Left lobe of liver (tissue), 2 donors: ENCODE data around the gene ANKRD33B. TPM values are rescaled to one million over a fixed set of nuclear protein-coding genes. Genes with fewer than 3 reads are reported as not detected.
"Not testable (repeated sequence)": the region's sequence is repeated elsewhere in the genome, so short reads cannot be mapped to it uniquely, and the experiment has no call there.

ENCODE experiments used
- ATAC-seq: fragments of 200-7000 bp; cut with Tn5 transposase; one replicate; pipeline ENCODE4 v1.9.1; 2020; ENCODE audit warnings: mild to moderate bottlenecking, moderate library complexity
- DNase-seq: peaks from one replicate; pipeline ENCODE4 v3.0.0-alpha.2; 2020; ENCODE audit warnings: low spot score
- total RNA-seq: library from RNA; stranded (reverse); gene quantifications from one replicate; pipeline ENCODE4 v1.2.1, GENCODE V29; 2021
- donor health status: DM: no; HTN: no; CAD: no; lungs with moderate emphysema.
- donor health status: DM: no; HTN: yes; CAD: no.

The ANKRD33B gene
- total RNA-seq, 1 donor from 2014 or later = 0.45 TPM

GRCh38 chr5:10556289-10556807 lies 7.5 kb upstream of the ANKRD33B start:
- ATAC-seq = no peak
- no peak for DNase-seq

DNA sequence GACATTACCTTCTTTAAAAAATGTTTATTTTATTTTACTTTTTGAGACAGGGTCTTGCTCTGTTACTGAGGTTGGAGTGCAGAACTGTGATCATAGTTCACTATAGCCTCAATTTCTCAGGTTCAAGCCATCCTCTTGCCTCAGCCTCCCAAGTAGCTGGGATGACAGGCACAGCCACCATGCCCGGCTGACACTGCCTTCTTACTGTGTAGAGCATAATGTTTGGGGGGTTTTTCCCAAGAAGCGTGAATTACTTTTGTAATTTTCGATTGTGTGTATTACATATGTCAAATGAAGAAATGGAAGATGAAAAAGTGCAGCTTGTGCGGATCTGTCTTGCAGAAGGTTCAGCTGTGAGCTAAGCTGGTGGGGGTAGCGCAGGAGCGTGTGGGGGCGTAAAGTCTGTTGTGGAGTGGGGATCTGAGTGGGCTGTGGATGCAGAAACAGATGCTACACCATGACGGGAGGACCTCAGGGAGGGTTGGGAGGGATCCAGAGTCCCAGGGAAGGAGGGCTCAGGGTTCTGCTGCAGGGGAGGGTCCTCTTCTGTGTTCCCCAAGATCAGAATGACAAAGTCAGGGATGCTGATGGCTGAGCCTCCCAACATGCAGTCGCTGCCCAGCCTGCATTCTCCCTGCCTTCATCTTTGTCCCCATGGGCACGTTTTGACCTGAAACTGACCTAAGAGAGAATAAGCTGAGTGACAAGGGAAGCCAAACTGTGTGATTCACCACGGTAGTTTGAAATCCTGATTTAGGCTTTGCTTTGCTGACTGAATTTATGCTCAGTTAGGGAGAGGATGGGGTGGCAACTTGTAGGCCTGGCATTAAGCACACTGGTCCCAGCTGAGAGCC lies 6.8 kb upstream of the ANKRD33B start:
- no peak for DNase-seq
- no peak for ATAC-seq

GRCh38 chr5:10559151-10559550 lies 4.7 kb upstream of the ANKRD33B start:
- no peak for DNase-seq

GRCh38 chr5:10559871-10560270 lies 4.0 kb upstream of the ANKRD33B start:
- DNase-seq (no peak), ATAC-seq (no peak)

More at GRCh38 chr5:10559151-10559550, 4.7 kb upstream of the ANKRD33B start:
- no peak for ATAC-seq

GRCh38 chr5:10562201-10563109 lies 1.4 kb upstream of the ANKRD33B start:
- DNase-seq (no peak), ATAC-seq (no peak)

DNA sequence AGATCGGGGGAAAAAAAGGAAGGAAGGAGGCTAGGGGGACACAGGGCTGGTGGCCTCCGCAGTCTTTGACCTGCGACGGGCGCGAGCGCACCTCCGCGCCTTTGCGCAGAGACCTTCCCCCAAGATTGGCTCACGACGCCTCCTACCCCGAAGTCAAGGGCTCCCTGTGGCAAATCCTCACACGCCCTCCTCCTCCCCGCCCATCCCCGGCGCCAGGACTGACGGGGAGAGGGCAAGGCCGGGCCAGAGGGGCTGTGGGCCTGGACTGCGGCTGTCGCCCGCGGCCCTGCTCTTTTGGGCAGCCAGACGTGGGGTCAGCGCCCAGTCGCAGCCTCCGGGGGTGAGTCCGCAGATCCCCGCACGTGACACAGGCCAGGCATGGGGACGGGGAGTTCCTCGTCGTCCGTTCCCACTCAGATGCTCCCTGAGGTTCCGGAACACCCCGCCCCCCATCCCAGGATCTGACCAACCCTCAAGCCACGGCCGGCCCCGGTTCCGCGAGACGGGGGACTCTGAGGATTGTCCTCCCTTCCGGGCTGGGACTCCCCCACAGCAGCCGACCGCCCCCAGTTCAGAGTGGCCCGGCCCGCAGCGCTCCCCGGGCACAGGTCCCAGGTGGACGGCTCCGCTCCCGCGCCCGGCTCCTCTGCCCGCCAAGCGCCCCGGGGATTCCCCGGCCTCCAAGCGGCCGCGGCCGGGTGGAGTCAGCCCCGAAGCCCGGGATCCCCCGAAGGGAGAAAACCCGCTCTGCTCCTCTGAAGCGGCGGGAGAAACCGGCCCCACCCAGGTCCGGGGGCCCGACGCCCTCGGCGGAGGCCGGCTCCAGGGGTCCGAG lies 543 bp upstream of the ANKRD33B start:
- ATAC-seq (peak; percentile 88), DNase-seq (no peak)

- ATAC-seq = peak; percentile 35
Measured at GRCh38 chr5:10564838-10565784, 1.2 kb downstream of the ANKRD33B start.

GRCh38 chr5:10565785-10566542 lies 2.1 kb downstream of the ANKRD33B start:
- DNase-seq (no peak), ATAC-seq (no peak)

More at GRCh38 chr5:10564838-10565784, 1.2 kb downstream of the ANKRD33B start:
- DNase-seq = no peak

- DNase-seq = no peak
- ATAC-seq = no peak
Measured at GRCh38 chr5:10566543-10567068, 2.7 kb downstream of the ANKRD33B start.

- no peak for DNase-seq
- ATAC-seq = no peak
Measured at GRCh38 chr5:10567121-10567591, 3.3 kb downstream of the ANKRD33B start.

- DNase-seq = no peak
- no peak for ATAC-seq
Measured at GRCh38 chr5:10567781-10568321, 4.0 kb downstream of the ANKRD33B start.

DNA sequence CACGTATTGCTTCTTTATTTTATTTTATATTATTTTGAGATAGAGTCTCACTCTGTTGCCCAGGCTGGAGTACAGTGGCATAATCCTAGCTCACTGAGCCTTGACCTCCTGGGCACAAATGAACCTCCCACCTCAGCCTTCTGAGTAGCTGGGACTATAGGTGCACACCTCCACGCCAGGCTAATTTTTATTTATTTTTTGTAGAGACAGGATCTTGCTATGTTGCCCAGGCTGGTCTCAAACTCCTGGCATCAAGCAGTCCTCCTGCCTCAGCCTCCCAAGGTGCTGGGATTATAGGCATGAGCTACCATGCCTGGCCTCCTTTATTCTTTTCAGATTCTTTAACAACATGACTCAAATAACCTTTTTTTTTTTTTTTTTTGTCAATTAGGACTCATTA lies 6.7 kb downstream of the ANKRD33B start:
- not testable (repeated sequence) for DNase-seq, ATAC-seq

DNA sequence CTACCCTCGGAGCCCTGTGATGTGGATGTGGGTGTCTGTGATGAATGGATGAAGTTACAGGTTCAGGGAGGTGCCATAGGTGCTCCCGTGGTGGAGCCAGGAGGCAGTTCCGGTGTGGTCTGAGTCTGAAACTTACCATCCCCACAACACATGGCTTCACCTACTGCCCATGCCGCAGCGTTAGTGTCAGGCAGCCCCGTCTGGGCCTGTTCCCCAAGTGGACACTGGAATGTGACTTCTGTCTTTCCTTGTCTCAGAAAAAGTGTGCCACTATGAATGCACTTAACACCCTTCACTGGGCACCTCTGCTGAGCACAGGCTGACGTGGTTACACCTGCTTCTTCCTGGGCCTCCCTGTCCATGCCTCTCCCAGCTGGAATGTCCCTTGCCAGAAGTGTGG lies 8.6 kb downstream of the ANKRD33B start:
- DNase-seq = no peak
- no peak for ATAC-seq

DNA sequence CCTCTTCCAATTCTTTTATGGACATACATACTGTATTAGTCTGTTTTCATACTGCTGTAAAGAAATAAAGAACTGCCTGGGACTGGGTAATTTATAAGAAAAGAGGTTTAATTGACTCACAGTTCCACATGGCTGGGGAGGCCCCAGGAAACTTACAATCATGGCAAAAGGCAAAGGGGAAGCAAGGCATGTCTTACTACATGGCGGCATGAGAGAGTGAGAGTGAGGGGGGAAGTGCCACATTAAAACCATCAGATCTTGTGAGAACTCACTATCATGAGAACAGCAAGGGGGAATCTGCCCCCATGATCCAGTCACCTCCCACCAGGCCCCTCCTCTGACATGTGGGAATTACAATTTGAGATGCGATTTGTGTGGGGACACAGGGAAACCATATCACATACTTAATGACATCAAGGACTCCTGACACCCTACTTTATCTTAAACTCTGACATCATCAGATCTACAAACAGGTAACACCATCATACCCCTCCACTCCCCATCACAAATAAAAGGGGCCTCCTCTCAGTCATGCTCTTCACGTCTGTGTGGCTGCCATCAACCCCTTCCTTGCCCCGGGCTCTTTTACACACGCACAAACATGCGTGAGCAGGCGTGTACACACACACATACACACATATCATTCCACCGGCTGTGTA lies 9.7 kb downstream of the ANKRD33B start:
- no peak for DNase-seq
- no peak for ATAC-seq

GRCh38 chr5:10574879-10575278 lies 11.0 kb downstream of the ANKRD33B start:
- not testable (repeated sequence) for DNase-seq, ATAC-seq

DNA sequence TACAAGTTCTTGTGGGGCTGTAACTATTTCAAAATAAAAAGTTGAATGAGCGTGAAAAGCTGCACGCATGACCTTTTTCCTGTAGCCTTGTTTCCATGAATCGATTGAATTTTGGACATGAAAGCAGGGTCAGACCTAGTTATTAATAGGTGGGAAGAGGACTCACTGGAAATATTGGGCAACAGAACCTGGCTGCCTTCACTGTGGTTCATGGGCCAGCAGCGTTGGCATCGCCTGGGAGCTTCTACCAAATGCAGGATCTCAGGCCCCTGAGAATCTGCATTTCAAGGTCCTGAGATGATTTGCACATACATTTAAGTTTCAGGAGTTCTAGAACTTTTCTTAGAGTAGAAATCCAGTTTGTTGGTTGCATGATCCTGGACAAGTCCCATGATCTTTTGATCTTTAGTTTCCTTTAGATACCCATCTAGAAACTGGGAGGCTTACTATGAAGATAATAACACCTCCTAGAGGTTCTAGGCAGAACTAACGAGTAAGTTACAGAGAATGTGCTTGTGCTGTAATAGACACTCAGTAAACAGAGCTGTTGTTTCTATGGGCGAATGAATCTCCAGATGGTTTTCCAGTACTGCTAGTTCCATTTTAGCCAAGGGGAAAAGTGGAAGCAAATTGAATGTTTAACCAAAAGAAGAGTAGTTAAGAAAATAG lies 12.4 kb downstream of the ANKRD33B start:
- DNase-seq (peak; percentile 85), ATAC-seq (peak; percentile 93)

- no peak for ATAC-seq
- no peak for DNase-seq
Measured at GRCh38 chr5:10576790-10577189, 12.9 kb downstream of the ANKRD33B start.
